Measurements from ENCODE around the gene CEACAM4. TPM values are rescaled to one million over a fixed set of nuclear protein-coding genes. Genes with fewer than 3 reads are reported as not detected.

Gene CEACAM4
- total RNA-seq, 1 experiment from 2014 or later: not detected

GRCh38 chr19:41591951-41592562, 34.8 kb downstream of the CEACAM4 start:
- no peak for DNase-seq (ENCODE audit: low spot score)
- ChIA-PET POLR2A (ENCODE audit: low non-redundant PET) (no interaction called here), CTCF (no interaction called here)

DNA sequence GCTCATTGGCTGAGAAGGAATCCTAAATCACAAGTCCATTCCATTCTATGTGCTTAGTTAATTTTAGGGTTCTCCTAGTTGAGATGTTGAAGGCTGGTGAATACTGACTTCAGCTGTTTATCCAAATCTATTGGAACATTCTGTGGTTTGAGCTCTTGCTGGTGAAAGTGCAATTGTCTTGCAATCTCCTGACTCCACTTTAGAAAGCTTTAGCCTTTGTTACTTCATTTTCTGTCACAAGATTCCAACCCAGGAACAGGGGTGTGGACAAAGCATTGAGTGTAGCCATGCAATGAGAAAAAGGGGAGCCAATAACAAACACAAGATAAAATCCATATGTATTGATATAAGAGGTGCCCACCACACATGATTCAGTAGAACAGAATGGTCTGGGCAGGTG, 35.9 kb downstream of the CEACAM4 start:
- no peak for DNase-seq (ENCODE audit: low spot score)
- CTCF ChIA-PET: no interaction called here
- BruUV-seq (replicated peaks): no TSS peak
- Histone ChIP-seq H3K4me3 (ENCODE audit: low read depth, low read length, poor library complexity, severe bottlenecking) (no peak overlapping the region), H3K4me1 (ENCODE audit: insufficient read depth, low read length, poor library complexity, severe bottlenecking) (no peaks in the 10 kb centered on the region), H3K9me3 (ENCODE audit: low read depth, low read length, poor library complexity, severe bottlenecking) (no peaks in the 10 kb centered on the region), H3K27me3 (replicated peaks; ENCODE audit: insufficient read depth, low read depth, low read length, poor library complexity) (no peaks in the 10 kb centered on the region), H3K27ac (ENCODE audit: low read depth, low read length, poor library complexity, severe bottlenecking) (no peak overlapping the region), H3K36me3 (ENCODE audit: insufficient read depth, low read length, poor library complexity, severe bottlenecking) (no peaks in the 10 kb centered on the region)
- intact Hi-C loops (cut with micrococcal nuclease; ENCODE audit: unreplicated experiment): no loop called here
- POLR2A ChIA-PET (ENCODE audit: low non-redundant PET): no interaction called here
- no peak for TF ChIP-seq EZH2 (IDR thresholded peaks at IDR 0.05; ENCODE audit: borderline replicate concordance, low read depth, low read length, poor library complexity, severe bottlenecking)
- TF ChIP-seq CTCF (conservative IDR thresholded peaks at IDR 0.05; ENCODE audit: low read depth, low read length): no peak

More at GRCh38 chr19:41591951-41592562, 34.8 kb downstream of the CEACAM4 start:
- intact Hi-C loops (cut with micrococcal nuclease; ENCODE audit: unreplicated experiment): no loop called here
- Histone ChIP-seq H3K9me3 (ENCODE audit: low read depth, low read length, poor library complexity, severe bottlenecking) (no peaks in the 10 kb centered on the region), H3K36me3 (ENCODE audit: insufficient read depth, low read length, poor library complexity, severe bottlenecking) (no peaks in the 10 kb centered on the region), H3K27me3 (replicated peaks; ENCODE audit: insufficient read depth, low read depth, low read length, poor library complexity) (no peaks in the 10 kb centered on the region), H3K4me1 (ENCODE audit: insufficient read depth, low read length, poor library complexity, severe bottlenecking) (no peaks in the 10 kb centered on the region), H3K4me3 (ENCODE audit: low read depth, low read length, poor library complexity, severe bottlenecking) (no peak overlapping the region), H3K27ac (ENCODE audit: low read depth, low read length, poor library complexity, severe bottlenecking) (no peak overlapping the region)
- TF ChIP-seq CTCF (conservative IDR thresholded peaks at IDR 0.05; ENCODE audit: low read depth, low read length): no peak
- TF ChIP-seq EZH2 (IDR thresholded peaks at IDR 0.05; ENCODE audit: borderline replicate concordance, low read depth, low read length, poor library complexity, severe bottlenecking): no peak
- BruUV-seq (replicated peaks): no TSS peak

GRCh38 chr19:41589371-41589770, 37.5 kb downstream of the CEACAM4 start:
- Histone ChIP-seq H3K27ac (ENCODE audit: low read depth, low read length, poor library complexity, severe bottlenecking) (no peak overlapping the region), H3K36me3 (ENCODE audit: insufficient read depth, low read length, poor library complexity, severe bottlenecking) (no peaks in the 10 kb centered on the region), H3K4me3 (ENCODE audit: low read depth, low read length, poor library complexity, severe bottlenecking) (no peak overlapping the region), H3K9me3 (ENCODE audit: low read depth, low read length, poor library complexity, severe bottlenecking) (no peaks in the 10 kb centered on the region), H3K4me1 (ENCODE audit: insufficient read depth, low read length, poor library complexity, severe bottlenecking) (no peaks in the 10 kb centered on the region), H3K27me3 (replicated peaks; ENCODE audit: insufficient read depth, low read depth, low read length, poor library complexity) (no peaks in the 10 kb centered on the region)
- ChIA-PET POLR2A (ENCODE audit: low non-redundant PET) (no interaction called here), CTCF (no interaction called here)
- intact Hi-C loops (cut with micrococcal nuclease; ENCODE audit: unreplicated experiment): no loop called here
- BruUV-seq (replicated peaks): no TSS peak
- TF ChIP-seq CTCF (conservative IDR thresholded peaks at IDR 0.05; ENCODE audit: low read depth, low read length) (no peak), EZH2 (IDR thresholded peaks at IDR 0.05; ENCODE audit: borderline replicate concordance, low read depth, low read length, poor library complexity, severe bottlenecking) (no peak)
- DNase-seq (ENCODE audit: low spot score): no peak
